GM19043 (cell line): ENCODE results near the gene FZR1.

ENCODE experiments used
- ATAC-seq: cut with Tn5 transposase; IDR thresholded peaks from one replicate; pipeline ENCODE4 v1.9.1; 2021; ENCODE audit warnings: low read depth; ENCODE audit not compliant: unreplicated experiment

Gene FZR1

DNA sequence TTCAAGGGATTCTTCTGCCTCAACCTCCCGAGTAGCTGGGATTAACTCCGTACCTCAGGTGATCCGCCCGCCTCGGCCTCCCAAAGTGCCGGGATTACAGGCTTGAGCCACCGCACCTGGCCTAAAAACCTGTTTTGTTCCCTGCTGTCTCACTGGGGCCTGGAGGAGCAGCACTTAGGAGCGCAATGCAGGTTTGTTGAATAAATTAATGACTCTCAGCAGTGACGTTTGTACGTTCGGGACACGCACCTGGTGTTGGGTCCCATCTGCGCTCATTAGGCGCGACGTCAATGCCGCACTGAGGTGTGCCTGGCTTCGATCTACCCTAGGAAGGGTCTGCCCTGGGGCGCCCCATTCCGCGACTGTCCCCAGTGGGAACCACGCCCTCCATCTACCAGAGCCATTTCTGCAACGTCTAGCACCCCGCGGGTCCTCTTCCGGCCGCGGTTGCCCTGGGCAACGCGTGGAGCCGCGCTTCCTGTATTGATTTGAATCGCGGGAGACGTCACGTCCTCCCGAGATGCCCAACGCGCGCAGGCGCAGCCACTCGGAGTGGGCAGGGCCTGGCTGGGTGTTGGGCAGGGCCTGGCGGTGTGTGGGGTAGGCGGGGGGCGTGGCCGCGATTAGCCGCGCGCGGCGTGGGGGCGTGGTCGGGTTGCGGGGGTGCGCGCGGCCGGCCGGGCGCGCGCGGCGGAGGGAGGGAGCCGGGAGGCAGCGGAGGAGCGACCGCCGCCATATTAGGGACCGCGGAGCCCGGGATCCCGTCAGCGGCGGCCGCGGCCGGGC is at the start of gene FZR1:
Gene FZR1 (plus strand): TSS at position 714 of the 786 bp plus-strand sequence. CDS start 16,679 bp downstream, outside the sequence.
- peak; percentile 86 for ATAC-seq

DNA sequence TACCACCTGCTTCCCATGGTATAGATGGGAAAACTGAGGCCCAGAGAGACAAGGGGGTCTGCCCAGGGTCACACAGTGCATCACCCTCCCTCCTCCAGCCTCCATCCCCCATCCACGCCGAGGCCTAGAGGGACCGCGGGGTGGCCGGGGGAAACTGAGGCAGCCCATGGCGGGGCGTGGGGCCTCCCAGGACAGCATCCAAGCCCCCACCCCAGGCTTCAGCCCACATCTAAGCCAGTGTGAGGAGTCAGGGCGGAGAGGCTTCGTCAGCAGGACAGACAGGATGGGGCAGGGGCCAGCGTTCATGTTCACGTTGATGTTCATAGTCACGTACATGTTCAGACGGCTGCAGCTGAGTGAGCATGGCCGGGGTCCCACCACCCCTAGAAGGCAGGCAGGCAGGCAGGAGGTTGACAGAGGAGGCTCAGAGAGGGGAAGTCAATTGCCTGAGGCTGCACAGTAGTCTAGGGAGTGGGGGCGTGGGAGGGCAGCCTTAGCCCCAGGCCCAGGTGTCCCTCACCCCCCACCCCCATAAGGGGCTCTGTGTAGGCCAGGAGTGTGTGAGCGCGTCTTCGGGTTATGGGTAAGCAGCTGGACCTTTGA is 49.1 kb upstream of the FZR1 start:
- ATAC-seq = no peak

DNA sequence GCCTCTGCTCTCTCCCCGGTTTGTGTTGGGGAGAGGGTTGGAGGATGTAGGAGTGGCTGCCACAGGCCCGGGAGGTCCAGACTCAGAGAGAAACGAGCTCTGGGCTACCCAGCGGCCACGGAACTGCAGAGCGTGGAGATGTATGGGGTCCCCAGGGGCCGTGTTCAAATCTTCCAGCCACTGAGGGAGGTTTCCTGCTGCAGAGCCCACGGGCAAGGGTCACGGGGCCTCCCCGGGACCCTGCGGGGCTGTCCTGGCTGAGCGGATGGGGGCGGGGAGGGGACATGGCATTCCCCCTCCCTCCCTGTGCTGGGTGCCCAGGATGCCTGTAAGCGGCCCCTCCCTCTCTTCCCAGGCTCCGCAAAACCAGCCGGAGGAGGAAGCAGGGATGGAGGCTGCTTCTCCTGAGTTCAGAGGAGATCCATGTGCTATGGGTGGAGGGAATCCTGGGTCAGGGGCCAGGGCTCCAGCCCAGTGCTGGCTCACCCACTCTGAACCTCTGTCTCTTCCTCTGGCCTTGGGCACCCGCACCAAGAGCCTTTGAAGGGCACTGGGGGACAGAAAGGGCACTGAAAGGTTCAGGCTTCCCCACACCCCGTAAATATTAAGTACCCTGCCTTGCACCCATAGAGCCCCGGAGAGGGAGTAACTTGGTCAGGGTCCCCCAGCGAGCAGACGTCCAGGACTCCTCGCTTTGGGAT is 48.4 kb upstream of the FZR1 start:
- no peak for ATAC-seq

- no peak for ATAC-seq
Observed at GRCh38 chr19:3458229-3459088, 47.7 kb upstream of the FZR1 start.

DNA sequence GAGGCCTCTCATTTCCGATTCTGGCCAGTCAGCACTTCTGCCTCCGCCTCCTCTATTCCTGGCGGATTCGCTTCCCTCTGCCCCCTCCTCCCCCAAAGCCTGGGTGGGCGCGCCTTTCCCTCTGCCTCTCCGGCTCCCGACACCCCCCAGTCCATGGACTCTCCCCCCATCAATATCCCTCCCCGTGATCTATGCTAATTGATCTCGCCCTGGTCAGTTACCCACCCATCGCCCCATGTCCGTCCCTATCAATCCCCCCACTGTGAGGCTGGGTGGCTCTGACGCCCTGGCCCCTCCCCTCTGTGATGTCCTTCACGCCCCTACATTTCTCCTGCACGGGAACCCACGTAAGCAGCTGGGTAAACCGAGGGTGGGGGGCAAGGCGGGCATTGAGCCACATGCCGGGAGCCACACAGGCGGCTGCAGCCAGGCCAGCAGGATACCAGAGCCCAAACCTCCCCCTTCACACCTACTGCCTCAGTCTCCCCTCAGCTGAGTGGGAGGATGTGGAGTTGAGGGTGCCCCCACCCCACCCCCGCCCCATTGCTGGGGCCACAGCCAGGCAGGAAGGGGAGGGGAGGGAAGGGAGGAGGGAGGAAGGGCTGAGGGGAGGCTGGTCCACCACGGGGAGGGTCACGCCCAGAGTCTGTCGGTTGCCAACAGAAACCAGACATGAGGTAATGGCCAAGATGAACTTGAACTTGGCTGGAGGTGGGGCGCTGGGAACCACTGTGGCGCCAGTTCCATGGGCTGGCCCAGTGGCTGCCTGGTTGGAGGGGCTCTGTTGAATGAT is 46.8 kb upstream of the FZR1 start:
- no peak for ATAC-seq

GRCh38 chr19:3459965-3460582 is 46.0 kb upstream of the FZR1 start:
- no peak for ATAC-seq

DNA sequence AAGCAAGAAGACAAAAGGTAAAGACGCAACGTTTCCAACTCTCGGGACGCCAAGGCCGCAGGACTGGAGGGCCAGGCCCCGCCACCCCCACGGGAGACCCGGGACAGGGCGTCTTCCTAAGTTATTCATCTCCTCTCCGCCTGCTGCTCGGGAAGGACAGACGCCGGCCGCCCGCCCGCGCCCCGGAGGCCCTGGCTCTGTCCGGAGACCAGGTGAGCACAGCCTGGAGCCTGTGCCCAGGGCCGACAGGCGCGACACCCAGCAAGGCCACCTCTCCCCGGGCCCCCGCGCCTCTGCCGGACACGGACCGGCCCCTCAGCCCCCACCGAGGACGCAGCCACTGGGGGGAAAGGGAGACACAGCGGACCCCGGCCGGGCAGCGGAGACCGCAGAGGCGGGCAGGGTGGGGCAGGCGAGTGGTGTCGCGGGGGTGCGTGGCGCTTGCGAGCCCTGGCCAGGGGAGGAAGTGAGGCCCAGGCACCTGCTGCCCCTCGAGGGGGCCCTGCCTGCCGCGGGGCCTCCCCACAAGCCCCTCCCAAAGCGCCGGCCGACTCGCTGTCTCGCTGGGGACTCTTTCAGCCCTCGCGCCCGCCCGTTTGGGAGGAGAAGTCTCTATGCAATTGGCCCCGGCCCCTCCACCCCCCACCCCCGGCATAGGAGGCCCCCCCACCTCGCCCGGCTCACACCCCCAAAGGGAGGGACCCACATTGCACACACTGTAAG is 43.0 kb upstream of the FZR1 start:
- no peak for ATAC-seq

DNA sequence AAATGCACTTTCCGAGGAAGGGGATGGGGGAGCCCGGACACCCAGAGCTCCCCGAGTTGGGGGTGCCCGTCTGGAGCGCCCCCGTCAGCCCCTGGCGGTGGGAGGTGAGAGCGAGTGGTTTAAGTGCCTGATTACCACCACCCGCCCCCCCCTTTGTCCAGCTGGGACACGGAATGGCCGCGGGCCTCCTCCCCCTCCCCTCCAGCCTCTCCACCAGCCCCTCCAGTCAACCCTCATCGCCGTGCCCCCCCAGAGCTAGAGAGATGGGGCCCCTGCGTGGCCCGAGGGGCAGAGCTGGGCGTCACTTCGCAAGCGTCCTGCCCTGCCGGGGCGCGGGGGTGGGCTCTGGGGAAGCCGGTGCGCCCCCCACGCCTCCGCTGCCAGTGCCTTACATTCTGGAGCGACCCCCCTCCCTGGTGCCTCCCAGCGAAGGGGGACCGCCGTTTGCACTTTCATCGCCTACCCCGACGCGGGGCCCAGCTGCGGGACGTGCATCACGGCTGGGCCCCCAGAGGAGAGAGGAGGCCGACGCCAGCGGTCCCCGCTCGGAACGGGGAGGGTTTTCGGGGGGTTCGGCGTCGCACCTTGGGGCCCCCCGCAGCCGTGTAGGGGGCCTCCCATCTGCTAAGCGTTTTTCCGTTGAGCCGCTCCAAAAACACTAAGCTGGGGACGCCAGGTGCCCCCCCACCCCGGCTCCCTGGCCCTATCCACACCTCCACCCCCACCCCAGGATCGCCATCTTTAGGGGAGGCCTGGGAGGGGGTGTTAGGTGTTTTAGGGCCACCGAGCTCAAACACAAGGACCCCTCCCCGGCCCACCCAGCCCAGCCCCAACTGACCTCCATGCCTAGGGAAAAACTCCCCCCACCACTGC is 42.2 kb upstream of the FZR1 start:
- no peak for ATAC-seq

DNA sequence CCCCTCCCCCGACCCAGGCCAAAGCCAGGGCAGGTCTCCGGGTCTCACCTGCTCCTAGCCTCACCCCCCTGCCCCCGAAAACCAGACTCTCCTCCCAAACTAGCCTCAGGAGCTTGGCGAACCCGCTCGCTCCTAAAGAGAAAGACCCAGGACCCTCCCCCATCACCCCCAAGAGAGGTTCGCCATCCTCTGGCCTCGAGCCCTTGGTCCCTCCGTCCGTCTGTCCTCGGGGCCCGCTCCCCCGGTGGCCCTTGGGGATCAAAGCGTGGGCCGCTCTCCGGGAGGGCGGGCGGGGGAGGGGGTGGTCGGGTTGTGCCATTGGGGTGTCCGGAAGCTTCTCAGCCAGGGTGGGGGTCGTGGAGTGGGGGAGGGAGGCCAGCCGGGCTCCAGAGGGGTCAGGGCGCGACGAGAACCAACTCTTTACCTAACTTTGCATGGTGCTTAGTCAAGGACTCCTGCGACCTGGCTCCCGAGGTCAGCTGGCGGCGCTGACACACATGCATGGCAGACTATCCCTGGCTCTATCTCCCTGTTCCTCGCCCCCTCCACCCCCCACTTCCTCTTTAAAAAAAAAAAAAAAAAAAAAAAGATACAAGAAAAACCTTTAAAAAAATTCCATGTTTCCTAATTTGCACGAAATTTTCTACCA is 41.4 kb upstream of the FZR1 start:
- no peak for ATAC-seq

DNA sequence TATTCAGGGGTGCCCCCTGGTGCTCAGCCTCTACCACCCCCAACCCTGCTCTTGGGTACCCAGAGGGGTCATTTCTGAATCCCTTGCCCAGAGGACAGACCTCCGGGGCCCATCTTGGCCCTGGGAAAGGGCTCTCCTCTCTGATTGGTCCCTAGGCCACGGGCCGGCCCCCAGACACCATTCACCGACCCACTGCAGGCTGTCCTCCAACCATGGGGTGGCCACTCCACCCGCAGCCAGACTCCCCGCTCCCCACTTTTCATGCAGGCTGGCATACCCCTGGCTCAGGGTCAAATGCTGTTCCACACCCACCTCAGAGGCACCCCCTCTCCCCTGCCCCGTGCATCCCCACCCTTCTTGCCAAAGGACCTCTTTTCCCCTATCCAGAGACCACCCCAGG is 40.6 kb upstream of the FZR1 start:
- ATAC-seq = no peak

- ATAC-seq = no peak
Observed at GRCh38 chr19:3466635-3467034, 39.5 kb upstream of the FZR1 start.

GRCh38 chr19:3467437-3468198 is 38.5 kb upstream of the FZR1 start:
- ATAC-seq = no peak

DNA sequence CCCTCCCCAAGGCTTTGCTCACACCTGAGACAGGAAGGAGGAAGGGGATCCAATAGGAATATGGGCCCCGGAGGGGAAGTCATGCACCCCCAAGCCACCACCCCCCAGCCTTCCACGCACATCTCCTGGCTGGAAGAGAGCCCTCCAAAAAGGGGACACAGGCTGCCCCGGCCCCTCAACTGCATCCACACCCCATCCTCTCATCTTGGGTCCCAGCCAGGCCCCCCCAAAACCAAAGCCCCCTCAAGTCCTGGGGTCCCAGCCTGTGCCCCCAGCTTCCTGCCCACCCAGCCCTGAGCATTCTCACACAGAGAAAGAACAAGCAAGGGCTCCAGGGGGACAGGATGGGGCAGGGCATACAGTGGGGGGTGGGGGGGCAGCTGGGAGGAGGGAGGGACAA is 37.9 kb upstream of the FZR1 start:
- ATAC-seq = no peak

GRCh38 chr19:3469638-3470499 is 36.2 kb upstream of the FZR1 start:
- ATAC-seq = no peak

GRCh38 chr19:3470500-3471128 is 35.5 kb upstream of the FZR1 start:
- no peak for ATAC-seq
